ENCODE measurements around the gene FZD8. TPM values are rescaled to one million over a fixed set of nuclear protein-coding genes. Genes with fewer than 3 reads are reported as not detected.

Gene FZD8
- polyA plus RNA-seq, 3 donors: 0.04 to 0.24 TPM; not detected in 1

DNA sequence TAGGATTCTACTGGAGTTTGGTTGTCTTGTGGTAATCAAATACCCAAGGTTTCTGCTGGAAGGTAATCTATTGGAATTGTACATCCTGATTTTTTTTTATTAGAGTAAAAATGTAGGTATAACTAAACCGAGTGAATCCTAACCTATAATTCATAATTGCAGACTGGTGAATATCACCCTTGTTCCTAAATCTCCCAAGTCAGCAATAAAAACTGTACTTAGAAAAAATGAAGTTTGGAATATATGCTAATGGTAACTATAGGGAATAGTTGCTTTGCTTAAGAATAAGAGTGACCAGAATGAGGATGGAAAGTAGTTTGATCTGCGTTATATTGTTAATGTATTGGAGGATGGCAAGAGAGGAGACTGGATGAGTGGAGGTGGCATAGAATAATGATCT, 10.7 kb upstream of the FZD8 start:
- no peaks in the 10 kb centered on the region for H3K27me3 ChIP-seq (ENCODE audit: control insufficient read depth in 2 of 2, insufficient read depth in 2 of 2, low read length in 2 of 2)
- no peaks in the 10 kb centered on the region for H4K20me1 ChIP-seq (ENCODE audit: insufficient read depth, low read length)
- H3K36me3 Mint-ChIP-seq: no peaks in the 10 kb centered on the region
- no peaks in the 10 kb centered on the region for H3K79me2 ChIP-seq (ENCODE audit: insufficient read depth, low read length)
- H3K27ac Mint-ChIP-seq: no peak overlapping the region
- no peaks in the 10 kb centered on the region for H3K9me3 ChIP-seq (replicated peaks in 1 of 2; ENCODE audit: control insufficient read depth in 1 of 2, insufficient read depth in 1 of 2, low read length in 2 of 2)
- intact Hi-C loops (cut with micrococcal nuclease): no loop called here
- H3K4me3 ChIP-seq (replicated peaks in 1 of 3; ENCODE audit: low read depth in 2 of 3, low read length in 3 of 3): no peak overlapping the region
- H3K4me3 Mint-ChIP-seq: no peak overlapping the region
- H3K27me3 Mint-ChIP-seq (ENCODE audit: low read depth in 3 of 3): peaks cover 0 to 12% (median 2%) of the 10 kb centered on the region in 3 donors
- H2AFZ ChIP-seq (ENCODE audit: insufficient read depth, low read depth, low read length, poor library complexity, severe bottlenecking): no peak overlapping the region
- no peak overlapping the region for H3K4me2 ChIP-seq (replicated peaks; ENCODE audit: extremely low read depth, low read length, poor library complexity, severe bottlenecking)
- peaks cover 0 to 5% (median 2%) of the 10 kb centered on the region in 7 donors for H3K9me3 Mint-ChIP-seq
- no peak overlapping the region for H3K9ac ChIP-seq (ENCODE audit: insufficient read depth, low read length, poor library complexity, severe bottlenecking)
- no peak for DNase-seq
- TF ChIP-seq, protein P1, sequence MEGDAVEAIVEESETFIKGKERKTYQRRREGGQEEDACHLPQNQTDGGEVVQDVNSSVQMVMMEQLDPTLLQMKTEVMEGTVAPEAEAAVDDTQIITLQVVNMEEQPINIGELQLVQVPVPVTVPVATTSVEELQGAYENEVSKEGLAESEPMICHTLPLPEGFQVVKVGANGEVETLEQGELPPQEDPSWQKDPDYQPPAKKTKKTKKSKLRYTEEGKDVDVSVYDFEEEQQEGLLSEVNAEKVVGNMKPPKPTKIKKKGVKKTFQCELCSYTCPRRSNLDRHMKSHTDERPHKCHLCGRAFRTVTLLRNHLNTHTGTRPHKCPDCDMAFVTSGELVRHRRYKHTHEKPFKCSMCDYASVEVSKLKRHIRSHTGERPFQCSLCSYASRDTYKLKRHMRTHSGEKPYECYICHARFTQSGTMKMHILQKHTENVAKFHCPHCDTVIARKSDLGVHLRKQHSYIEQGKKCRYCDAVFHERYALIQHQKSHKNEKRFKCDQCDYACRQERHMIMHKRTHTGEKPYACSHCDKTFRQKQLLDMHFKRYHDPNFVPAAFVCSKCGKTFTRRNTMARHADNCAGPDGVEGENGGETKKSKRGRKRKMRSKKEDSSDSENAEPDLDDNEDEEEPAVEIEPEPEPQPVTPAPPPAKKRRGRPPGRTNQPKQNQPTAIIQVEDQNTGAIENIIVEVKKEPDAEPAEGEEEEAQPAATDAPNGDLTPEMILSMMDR (IDR thresholded peaks at IDR 0.05): no peak
- no peaks in the 10 kb centered on the region for H3K4me1 ChIP-seq (ENCODE audit: control insufficient read depth in 1 of 2, insufficient read depth in 2 of 2, low read length in 2 of 2)
- no peaks in the 10 kb centered on the region for H3K4me1 Mint-ChIP-seq
- H3K36me3 ChIP-seq (replicated peaks in 1 of 2; ENCODE audit: control insufficient read depth in 1 of 2, insufficient read depth in 2 of 2, low read length in 2 of 2): no peaks in the 10 kb centered on the region
- WGBS (ENCODE audit: insufficient coverage): 100% methylated on average over 1 of the region's 2 CpGs
- no peak overlapping the region for H3K27ac ChIP-seq (ENCODE audit: low read depth in 1 of 2, low read length in 2 of 2)

DNA sequence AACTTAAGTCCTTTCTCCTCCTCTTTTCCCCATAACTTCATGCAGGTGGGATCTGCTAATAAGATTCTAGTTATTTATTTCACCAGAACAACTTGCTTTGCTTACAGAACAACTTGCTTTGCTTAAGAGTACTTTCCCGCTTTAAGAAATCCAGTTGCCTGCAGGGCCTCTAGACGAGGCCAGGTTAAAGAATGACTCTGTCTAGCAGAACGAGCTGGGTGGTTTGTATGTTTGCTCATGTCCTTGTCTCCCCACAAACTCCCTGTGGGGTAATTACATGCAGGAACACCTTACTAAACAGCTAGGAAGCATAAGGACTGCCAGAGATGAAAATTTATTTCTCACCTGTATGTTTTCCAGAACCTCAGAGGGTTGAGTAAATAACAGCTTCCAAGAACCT, 8.8 kb upstream of the FZD8 start:
- intact Hi-C loops (cut with micrococcal nuclease): no loop called here

More for the DNA sequence above, 8.8 kb upstream of the FZD8 start:
- Mint-ChIP-seq H3K4me1 (no peaks in the 10 kb centered on the region), H3K27ac (no peak overlapping the region), H3K36me3 (no peaks in the 10 kb centered on the region), H3K4me3 (no peak overlapping the region), H3K27me3 (ENCODE audit: low read depth in 3 of 3) (peaks cover 6 to 13% (median 7%) of the 10 kb centered on the region in 3 donors), H3K9me3 (peaks cover 2 to 8% (median 5%) of the 10 kb centered on the region in 7 donors)
- Histone ChIP-seq H3K9ac (ENCODE audit: insufficient read depth, low read length, poor library complexity, severe bottlenecking) (no peak overlapping the region), H3K4me3 (replicated peaks in 1 of 3; ENCODE audit: low read depth in 2 of 3, low read length in 3 of 3) (no peak overlapping the region), H3K4me1 (ENCODE audit: control insufficient read depth in 1 of 2, insufficient read depth in 2 of 2, low read length in 2 of 2) (no peaks in the 10 kb centered on the region), H3K27ac (ENCODE audit: low read depth in 1 of 2, low read length in 2 of 2) (no peak overlapping the region), H2AFZ (ENCODE audit: insufficient read depth, low read depth, low read length, poor library complexity, severe bottlenecking) (no peak overlapping the region), H3K36me3 (replicated peaks in 1 of 2; ENCODE audit: control insufficient read depth in 1 of 2, insufficient read depth in 2 of 2, low read length in 2 of 2) (no peaks in the 10 kb centered on the region), H3K9me3 (replicated peaks in 1 of 2; ENCODE audit: control insufficient read depth in 1 of 2, insufficient read depth in 1 of 2, low read length in 2 of 2) (peaks cover 0 to 3% of the 10 kb centered on the region in 2 donors), H4K20me1 (ENCODE audit: insufficient read depth, low read length) (no peaks in the 10 kb centered on the region), H3K79me2 (ENCODE audit: insufficient read depth, low read length) (no peaks in the 10 kb centered on the region), H3K27me3 (ENCODE audit: control insufficient read depth in 2 of 2, insufficient read depth in 2 of 2, low read length in 2 of 2) (peaks cover 0 to under 1% of the 10 kb centered on the region in 2 donors), H3K4me2 (replicated peaks; ENCODE audit: extremely low read depth, low read length, poor library complexity, severe bottlenecking) (no peak overlapping the region)
- no CpG with 5 or more reads among the region's 3 CpGs for WGBS (ENCODE audit: insufficient coverage)
- TF ChIP-seq, protein P1 (IDR thresholded peaks at IDR 0.05): no peak
- no peak for DNase-seq
